HG03135 (cell line): ENCODE measurements around the gene NPSR1.
"Not testable (repeated sequence)": the region's sequence is repeated elsewhere in the genome, so short reads cannot be mapped to it uniquely, and the experiment has no call there.

Experiments used
- ATAC-seq: cut with Tn5 transposase; IDR thresholded peaks from one replicate; pipeline ENCODE4 v1.9.1; 2021; ENCODE audit warnings: mild to moderate bottlenecking, moderate library complexity; ENCODE audit not compliant: unreplicated experiment

The NPSR1 gene

GRCh38 chr7:34756025-34756437 is 98.0 kb downstream of the NPSR1 start:
- no peak for ATAC-seq

GRCh38 chr7:34756691-34757090 is 98.7 kb downstream of the NPSR1 start:
- ATAC-seq, result no peak

DNA sequence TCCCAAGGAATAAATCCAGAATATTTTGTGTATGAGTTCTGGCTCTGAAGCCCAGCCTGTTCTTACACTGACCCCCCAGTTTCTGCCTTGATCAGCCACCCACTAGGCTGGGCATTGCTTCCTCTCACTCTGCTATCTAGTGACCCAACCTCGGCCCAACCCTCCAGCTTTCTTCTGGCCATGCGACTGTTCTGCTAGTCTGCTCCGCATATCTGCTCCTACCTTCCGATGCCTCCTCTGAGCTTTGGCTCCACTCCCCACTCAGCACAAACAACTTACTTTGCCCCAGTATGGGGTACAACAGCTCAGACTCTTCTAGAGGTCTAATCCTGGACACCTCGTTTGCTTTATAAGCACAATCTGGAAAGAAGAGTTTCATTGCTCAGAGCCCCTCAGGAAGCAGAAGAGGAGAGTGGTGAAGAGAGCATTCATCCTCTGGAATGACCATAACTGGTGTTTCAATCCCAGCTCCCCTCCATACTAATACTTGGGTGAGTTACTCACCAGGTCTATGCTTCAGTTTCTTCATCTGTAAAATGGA is 99.6 kb downstream of the NPSR1 start:
- ATAC-seq, result no peak

DNA sequence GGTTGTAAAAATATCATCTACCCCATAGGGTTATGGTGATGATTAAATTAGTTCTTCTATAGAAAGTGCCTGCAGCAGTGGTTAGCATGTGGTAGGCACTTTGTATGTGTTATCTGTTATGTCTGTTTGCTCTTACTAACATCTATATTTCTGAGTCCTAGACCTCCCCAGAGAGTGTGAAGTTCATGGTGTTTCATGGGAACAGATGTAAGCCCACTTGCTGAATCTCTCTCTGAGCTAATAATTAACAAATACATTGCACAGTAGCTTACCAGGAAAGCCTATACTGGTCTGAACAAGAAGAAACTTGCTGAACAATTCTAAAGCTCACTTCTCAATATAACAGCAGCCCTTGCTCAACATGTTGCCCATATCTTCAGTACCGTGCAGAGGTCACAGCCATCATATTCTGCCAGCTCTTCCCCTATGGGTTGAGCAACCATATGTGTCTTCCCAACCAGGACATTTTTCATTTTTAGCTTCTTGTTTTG is 100.1 kb downstream of the NPSR1 start:
- peak; percentile 53 for ATAC-seq

- no peak for ATAC-seq
These were observed 101.6 kb downstream of the NPSR1 start for GRCh38 chr7:34759477-34760125.

DNA sequence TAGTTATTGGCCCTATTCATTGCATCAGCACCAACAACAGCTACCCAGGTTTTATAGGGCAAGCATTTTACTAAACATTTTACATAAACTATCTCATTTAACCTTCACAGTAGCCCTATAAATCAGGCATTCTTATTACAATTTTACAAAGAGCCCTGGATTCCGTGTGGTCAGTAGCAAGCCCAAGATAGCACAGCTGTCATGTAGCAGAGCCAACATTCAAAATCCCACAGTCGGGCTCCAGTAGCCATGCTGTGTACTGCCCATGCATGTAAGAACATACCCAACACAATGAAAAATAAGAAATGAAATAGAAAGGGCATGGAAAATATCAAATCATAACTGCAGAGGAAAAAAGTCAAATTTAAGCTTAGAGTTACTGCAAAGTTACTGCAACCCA is 102.3 kb downstream of the NPSR1 start:
- ATAC-seq, result no peak

GRCh38 chr7:34761206-34761605 is 103.2 kb downstream of the NPSR1 start:
- no peak for ATAC-seq

GRCh38 chr7:34761627-34762026 is 103.6 kb downstream of the NPSR1 start:
- ATAC-seq, result no peak

DNA sequence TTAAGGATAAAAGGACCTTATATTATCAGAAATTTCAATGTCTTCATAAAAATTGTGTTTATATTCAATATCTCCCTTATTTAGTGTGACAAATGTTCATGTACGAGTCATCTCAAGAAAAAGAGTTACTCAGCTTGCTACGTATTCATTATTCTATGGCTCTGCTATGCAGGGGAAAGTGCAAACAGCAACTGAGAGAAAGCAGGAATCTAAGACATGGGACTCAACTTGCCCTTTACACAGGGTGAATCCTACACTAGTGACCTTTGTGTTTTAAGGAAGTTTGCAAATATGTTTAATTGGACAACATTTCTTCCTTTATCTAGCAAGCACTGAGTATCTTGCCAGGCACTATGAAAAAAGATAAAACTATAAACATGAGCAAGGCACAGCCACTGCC is 104.7 kb downstream of the NPSR1 start:
- ATAC-seq, result no peak

DNA sequence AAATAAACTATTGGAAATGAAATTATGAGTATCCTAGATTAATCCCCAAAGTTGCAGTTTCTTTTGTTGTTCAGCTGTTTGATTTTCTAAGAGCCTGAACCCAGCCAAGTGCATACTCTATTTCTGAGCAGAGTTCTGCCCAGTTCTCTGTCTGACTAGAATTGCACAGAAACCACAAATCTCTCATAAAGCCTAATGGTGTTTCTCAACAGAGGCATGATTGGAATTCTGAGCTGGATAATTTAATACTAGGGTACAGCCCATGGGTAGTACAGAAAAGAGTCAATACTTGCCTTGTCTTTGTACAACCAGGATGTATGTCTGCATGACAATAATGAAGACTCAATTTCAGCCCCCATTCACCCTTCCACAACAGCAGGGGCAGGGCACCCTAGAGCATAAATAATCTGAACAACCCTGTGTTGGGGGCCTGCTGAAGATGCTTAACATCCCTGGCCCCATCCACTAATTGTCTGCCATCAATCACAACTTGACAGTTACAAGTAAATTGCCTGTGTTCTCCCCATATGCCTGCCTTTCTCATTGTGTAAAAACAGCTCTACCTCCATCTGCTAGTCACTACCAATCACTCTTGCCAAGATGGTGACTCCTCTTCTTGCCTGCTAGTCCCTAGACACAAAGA is 114.4 kb downstream of the NPSR1 start:
- no peak for ATAC-seq

DNA sequence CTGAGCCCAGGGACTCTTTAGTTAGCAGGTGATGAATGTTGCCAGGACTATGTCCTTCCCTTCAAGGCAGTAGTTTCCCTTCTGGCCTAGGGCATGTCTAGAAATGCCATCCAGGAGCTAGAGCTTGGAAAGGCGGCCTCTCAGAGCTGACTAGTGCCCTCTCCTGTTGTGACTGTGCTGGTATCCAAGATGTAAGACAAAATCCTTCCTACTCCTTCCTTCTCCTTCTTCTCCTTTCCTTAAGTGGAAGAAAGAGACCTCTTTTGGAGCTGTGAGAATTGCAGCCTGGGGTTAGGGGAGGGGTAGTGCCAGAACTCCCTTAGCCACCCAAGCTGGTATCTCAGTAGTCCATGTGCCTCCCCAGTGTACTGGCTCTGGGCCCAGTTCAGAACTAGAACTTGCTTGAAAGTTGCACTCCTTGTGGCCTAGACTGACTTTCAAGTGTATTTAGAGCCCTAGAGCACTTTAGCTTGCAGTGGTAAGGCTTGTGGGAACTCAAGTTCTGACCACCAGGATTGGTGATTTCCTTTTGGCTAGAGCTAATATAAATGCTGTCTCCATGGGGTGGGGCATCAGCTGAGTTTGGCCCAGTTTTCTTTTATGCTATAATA is 118.8 kb downstream of the NPSR1 start:
- no peak for ATAC-seq

DNA sequence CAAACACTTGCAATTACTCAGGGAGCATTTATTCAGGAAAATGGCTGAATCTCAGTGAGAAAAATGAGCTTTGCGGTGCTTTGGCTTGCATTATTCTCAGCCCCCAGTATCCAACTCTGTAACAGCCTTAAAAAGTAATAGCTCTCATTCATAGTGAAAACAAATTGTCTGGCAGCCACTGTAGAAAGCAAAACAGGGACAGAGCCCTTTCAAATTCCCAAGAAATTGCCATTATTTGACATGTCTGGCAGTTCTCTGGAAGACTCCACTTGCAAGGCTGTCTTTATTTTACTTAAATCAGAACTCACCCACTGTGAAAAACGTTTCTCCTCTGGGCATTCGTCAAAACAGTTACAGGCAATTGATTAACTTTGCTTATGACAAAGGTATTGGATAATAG is 122.5 kb downstream of the NPSR1 start:
- no peak for ATAC-seq

GRCh38 chr7:34787586-34787985 is 129.6 kb downstream of the NPSR1 start:
- ATAC-seq, result no peak

- no peak for ATAC-seq
These were observed 148.8 kb downstream of the NPSR1 start for GRCh38 chr7:34806831-34807230.

DNA sequence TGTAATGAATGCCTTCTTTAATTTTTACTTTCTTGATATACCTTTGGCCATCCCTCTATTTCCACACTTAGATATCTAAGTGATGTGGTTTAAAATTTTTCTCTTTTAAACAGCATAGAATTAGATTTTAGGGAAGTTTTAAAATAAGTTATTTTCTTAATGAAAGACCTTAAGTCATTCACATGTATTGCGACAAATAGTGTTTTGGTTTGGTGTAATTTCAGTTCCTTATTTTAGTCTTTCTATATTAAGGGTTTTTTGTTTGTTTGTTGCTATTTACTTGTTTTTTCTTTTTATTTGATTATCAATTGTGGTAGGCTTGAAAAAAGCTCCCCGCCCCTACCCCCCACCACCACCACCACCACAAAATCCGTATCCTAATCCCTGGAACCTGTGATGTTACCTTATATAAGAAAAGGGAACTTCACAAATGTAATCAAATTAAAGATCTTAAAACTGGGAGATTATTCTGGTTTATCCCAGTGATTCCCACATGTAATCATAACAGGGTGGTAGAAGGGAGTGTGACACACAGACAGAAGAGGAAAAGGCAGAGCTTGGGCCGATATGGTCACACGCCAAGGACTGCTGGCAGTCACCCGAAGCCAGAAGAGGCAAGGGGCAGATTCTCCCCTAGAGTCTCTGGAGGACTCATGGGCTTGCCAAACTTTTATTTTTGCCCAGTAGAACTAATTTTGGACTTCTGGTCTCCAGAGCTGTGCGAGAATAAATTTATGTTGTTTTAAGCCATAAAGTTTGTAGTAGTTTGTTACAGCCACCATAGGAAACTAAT is 149.7 kb downstream of the NPSR1 start:
- no peak for ATAC-seq

DNA sequence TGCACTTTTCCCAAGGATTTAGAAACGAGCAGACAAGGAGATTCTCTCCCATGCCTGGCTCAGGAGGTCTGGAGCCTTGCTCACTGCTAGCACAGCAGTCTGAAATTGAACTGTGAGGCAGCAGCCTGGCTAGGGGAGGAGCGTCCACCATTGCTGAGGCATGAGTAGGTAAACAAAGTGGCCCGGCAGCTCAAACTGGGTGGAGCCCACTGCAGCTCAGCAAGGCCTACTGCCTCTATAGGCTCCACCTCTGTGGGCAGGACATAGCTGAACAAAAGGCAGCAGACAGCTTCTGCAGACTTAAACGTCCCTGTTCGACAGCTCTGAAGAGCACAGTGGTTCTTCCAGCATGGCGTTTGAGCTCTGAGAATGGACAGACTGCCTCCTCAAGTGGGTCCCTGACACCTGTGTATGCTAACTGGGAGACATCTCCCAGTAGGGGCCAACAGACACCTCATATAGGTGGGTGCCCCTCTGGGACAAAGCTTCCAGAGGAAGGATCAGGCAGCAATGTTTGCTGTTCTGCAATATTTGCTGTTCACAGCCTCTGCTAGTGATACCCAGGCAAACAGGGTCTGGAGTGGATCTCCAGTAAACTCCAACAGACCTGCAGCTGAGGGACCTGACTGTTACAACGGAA is 156.3 kb downstream of the NPSR1 start:
- ATAC-seq, result not testable (repeated sequence)

DNA sequence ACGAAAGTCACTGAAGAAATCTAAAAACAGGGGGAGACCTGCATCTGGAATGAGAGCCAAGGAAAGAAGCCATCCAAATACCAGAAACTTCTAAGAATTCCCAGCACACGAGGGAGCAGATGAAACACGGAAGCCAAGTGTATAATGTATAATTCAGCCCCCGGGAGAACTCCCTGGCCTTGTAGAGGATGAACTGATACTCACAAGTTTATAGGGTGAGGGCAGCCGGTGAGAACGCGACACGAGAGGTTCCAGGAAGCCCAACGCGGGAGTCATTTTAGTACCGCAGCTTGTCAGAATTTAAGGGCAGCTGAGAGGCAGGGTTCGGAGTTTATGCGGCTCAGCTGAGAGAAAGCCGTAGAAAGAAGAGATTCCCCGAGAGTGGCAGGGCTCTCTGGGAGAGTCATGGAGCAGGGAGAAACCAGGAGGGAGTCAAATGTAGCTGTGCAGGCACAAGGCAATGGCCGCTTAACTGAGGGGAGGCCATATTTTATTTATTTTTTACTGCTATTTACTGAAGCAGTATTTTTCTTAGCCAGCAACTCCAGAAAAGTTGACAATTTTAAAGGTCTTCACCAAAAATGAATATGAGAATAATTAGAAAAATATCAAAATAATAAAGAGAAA is 164.0 kb downstream of the NPSR1 start:
- no peak for ATAC-seq

GRCh38 chr7:34823650-34824258 is 165.7 kb downstream of the NPSR1 start:
- peak; percentile 83 for ATAC-seq

- no peak for ATAC-seq
These were observed 167.2 kb downstream of the NPSR1 start for GRCh38 chr7:34825221-34825620.

DNA sequence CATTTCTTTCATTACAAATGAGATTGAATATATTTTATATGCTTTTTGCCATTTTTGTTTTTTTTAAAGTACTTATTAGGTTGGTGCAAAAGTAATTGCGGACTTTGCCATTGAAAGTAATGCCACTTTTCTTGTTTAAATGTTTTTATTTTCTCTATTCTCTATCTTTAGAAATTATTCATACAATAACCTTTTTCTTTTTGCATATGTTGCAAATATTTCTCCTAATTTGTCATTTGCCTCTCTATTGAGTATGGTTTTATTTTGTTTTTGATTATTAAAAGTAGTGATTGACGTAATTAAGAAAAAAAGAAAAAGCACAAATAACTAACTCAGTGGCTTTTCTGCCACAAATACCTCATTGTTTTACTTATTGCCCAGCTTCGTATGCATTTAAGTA is 172.4 kb downstream of the NPSR1 start:
- no peak for ATAC-seq
